ENCODE results near the gene CYBA. TPM values are rescaled to one million over a fixed set of nuclear protein-coding genes. Genes with fewer than 3 reads are reported as not detected.

The CYBA gene
- total and polyA plus RNA-seq, 2 of the 13 experiments (the other 11 are each of a cell fraction or from before 2014, with no cell fraction given), result 196 to 250 TPM

DNA sequence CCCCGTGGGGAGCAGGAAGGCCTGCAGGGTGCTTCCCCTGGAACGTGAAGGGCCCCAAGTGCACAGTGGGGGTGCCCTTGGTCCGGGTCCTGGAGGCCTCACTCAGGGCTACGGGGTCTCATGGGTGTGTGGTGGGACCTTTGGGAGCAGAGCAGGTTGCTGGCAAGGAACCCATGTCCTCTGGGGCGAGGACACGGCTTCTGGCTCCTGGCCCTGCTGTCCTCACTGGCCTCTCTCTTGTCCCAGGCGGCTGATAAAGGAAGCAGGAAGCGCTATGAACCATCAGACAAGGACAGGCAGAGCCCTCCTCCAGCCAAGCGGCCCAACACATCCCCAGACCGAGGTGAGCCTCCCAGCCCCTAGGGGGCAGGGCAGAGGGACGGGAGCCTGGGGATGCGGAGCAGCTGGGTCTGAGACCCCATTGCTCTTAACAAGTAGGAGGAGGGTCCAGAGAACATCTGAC is 22.3 kb downstream of the CYBA start (continued):
- TF ChIP-seq HNF4G (IDR thresholded peaks at IDR 0.05; ENCODE audit: borderline replicate concordance, low read depth, low read length) (no peak), HNF4G (CRISPR knock-in tag; IDR thresholded peaks at IDR 0.05; ENCODE audit: borderline replicate concordance, low read depth) (no peak), STAG1 (CRISPR knock-in tag; IDR thresholded peaks at IDR 0.05) (peak; percentile 47), SIX4 (CRISPR knock-in tag; IDR thresholded peaks at IDR 0.05) (no peak), HNF4A (CRISPR knock-in tag; IDR thresholded peaks at IDR 0.05) (0 out of 2 replicates have a peak, but pooled peaks have one; percentile 7), ZNF607 (CRISPR knock-in tag; IDR thresholded peaks at IDR 0.05; ENCODE audit: borderline replicate concordance) (no peak), SIX1 (CRISPR knock-in tag; IDR thresholded peaks at IDR 0.05; ENCODE audit: borderline replicate concordance) (no peak), ESRRA (CRISPR knock-in tag; IDR thresholded peaks at IDR 0.05; ENCODE audit: low read depth) (no peak), SAP130 (CRISPR knock-in tag; IDR thresholded peaks at IDR 0.05; ENCODE audit: low read depth) (peak; percentile 39; the same call in 1 of the 2 replicates), ARID4A (CRISPR knock-in tag; IDR thresholded peaks at IDR 0.05; ENCODE audit: borderline replicate concordance) (0 out of 2 replicates have a peak, but pooled peaks have one; percentile 35), MLX (CRISPR knock-in tag; IDR thresholded peaks at IDR 0.05) (no peak), ZNF768 (CRISPR knock-in tag; IDR thresholded peaks at IDR 0.05) (peak; percentile 13; the same call in 1 of the 2 replicates), XRCC5 (optimal IDR thresholded peaks at IDR 0.05; ENCODE audit: low read length) (peak; percentile 73), ZSCAN22 (CRISPR knock-in tag; IDR thresholded peaks at IDR 0.05) (no peak)
- TF ChIP-seq, protein P1, sequence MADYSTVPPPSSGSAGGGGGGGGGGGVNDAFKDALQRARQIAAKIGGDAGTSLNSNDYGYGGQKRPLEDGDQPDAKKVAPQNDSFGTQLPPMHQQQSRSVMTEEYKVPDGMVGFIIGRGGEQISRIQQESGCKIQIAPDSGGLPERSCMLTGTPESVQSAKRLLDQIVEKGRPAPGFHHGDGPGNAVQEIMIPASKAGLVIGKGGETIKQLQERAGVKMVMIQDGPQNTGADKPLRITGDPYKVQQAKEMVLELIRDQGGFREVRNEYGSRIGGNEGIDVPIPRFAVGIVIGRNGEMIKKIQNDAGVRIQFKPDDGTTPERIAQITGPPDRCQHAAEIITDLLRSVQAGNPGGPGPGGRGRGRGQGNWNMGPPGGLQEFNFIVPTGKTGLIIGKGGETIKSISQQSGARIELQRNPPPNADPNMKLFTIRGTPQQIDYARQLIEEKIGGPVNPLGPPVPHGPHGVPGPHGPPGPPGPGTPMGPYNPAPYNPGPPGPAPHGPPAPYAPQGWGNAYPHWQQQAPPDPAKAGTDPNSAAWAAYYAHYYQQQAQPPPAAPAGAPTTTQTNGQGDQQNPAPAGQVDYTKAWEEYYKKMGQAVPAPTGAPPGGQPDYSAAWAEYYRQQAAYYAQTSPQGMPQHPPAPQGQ (CRISPR knock-in tag; IDR thresholded peaks at IDR 0.05; ENCODE audit: borderline replicate concordance), result no peak
- TF ChIP-seq, protein P2, sequence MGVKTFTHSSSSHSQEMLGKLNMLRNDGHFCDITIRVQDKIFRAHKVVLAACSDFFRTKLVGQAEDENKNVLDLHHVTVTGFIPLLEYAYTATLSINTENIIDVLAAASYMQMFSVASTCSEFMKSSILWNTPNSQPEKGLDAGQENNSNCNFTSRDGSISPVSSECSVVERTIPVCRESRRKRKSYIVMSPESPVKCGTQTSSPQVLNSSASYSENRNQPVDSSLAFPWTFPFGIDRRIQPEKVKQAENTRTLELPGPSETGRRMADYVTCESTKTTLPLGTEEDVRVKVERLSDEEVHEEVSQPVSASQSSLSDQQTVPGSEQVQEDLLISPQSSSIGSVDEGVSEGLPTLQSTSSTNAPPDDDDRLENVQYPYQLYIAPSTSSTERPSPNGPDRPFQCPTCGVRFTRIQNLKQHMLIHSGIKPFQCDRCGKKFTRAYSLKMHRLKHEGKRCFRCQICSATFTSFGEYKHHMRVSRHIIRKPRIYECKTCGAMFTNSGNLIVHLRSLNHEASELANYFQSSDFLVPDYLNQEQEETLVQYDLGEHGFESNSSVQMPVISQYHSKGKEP (CRISPR knock-in tag; IDR thresholded peaks at IDR 0.05), result no peak
- TF ChIP-seq, protein P3, sequence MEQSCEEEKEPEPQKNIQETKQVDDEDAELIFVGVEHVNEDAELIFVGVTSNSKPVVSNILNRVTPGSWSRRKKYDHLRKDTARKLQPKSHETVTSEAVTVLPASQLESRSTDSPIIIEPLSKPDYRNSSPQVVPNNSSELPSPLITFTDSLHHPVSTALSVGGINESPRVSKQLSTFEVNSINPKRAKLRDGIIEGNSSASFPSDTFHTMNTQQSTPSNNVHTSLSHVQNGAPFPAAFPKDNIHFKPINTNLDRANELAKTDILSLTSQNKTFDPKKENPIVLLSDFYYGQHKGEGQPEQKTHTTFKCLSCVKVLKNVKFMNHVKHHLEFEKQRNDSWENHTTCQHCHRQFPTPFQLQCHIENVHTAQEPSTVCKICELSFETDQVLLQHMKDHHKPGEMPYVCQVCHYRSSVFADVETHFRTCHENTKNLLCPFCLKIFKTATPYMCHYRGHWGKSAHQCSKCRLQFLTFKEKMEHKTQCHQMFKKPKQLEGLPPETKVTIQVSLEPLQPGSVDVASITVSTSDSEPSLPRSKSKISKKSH (CRISPR knock-in tag; IDR thresholded peaks at IDR 0.05; ENCODE audit: borderline replicate concordance), result 0 out of 2 replicates have a peak, but pooled peaks have one; percentile 23
